Epithelial cell of esophagus (primary cell): ENCODE data around the gene PPP2R3A.

Experiments
- DNase-seq: peaks from one replicate; pipeline ENCODE4 v3.0.0; 2010; ENCODE audit warnings: low read depth
- H3K4me3 ChIP-seq: 2 replicates; pipeline ENCODE4 v1.5.1; 2011; ENCODE audit warnings: mild to moderate bottlenecking, low read length, control low read depth
- CTCF ChIP-seq: IDR thresholded peaks from 2 replicates; pipeline ENCODE4 v1.5.1; 2011; ENCODE audit warnings: low read depth, mild to moderate bottlenecking, low read length, control low read depth, inconsistent platforms; ENCODE audit not compliant: insufficient read depth; ENCODE audit errors: missing control alignments

PPP2R3A gene

GRCh38 chr3:135965506-135966270 is at the start of gene PPP2R3A:
Gene PPP2R3A, plus strand, starts transcription at chr3:135965728. Its CDS starts 35,771 bp downstream, at chr3:136001499.
- peak; percentile 86 for DNase-seq
- peak within 1 kb of the TSS; percentile 60 for H3K4me3 ChIP-seq
- no peak for TF ChIP-seq CTCF

- no peak for TF ChIP-seq CTCF
Observed at GRCh38 chr3:135916310-135916709, 49.2 kb upstream of the PPP2R3A start.

GRCh38 chr3:135917076-135917475 is 48.5 kb upstream of the PPP2R3A start:
- peak; percentile 27 for DNase-seq
- no peak overlapping the region for H3K4me3 ChIP-seq
- no peak for TF ChIP-seq CTCF

More at GRCh38 chr3:135916310-135916709, 49.2 kb upstream of the PPP2R3A start:
- no peak overlapping the region for H3K4me3 ChIP-seq
- no peak for DNase-seq

GRCh38 chr3:135917927-135918597 is 47.5 kb upstream of the PPP2R3A start:
- H3K4me3 ChIP-seq, result no peak overlapping the region

GRCh38 chr3:135918600-135918999 is 46.9 kb upstream of the PPP2R3A start:
- no peak overlapping the region for H3K4me3 ChIP-seq
- peak; percentile 53 for DNase-seq
- peak; percentile 59 for TF ChIP-seq CTCF

More at GRCh38 chr3:135917927-135918597, 47.5 kb upstream of the PPP2R3A start:
- no peak for TF ChIP-seq CTCF
- DNase-seq, result no peak

- TF ChIP-seq CTCF, result no peak
- no peak for DNase-seq
- no peak overlapping the region for H3K4me3 ChIP-seq
Observed at GRCh38 chr3:135920275-135920674, 45.3 kb upstream of the PPP2R3A start.
